Brain pericyte (primary cell): ENCODE data around the gene DDTL.
"Not testable (repeated sequence)": the region's sequence is repeated elsewhere in the genome, so short reads cannot be mapped to it uniquely, and the experiment has no call there.

Experiments used
- DNase-seq: peaks from one replicate; pipeline ENCODE4 v3.0.0-alpha.2; 2012; ENCODE audit warnings: low read depth, low spot score

DDTL gene

DNA sequence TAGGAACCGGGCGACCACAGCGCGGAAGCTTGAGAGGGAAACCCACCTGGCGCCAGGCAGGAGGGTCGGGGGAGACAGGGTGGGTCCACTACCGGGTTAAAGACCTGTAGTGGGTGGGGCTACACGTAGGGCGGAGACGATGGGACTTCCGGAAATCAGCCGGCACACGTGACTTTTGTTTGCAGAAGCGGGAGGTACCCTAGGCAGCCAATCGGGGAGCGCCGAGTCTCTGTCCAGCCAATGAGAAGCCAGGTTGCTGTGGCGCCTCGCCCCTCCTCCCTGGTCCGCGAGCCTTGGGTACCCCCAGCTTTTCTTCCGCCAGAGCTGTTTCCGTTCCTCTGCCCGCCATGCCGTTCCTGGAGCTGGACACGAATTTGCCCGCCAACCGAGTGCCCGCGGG, at the start of gene DDTL:
Gene DDTL (plus strand): TSS at position 321 of the 400 bp plus-strand sequence. CDS start 27 bp downstream, at position 348.
- not testable (repeated sequence) for DNase-seq

DNA sequence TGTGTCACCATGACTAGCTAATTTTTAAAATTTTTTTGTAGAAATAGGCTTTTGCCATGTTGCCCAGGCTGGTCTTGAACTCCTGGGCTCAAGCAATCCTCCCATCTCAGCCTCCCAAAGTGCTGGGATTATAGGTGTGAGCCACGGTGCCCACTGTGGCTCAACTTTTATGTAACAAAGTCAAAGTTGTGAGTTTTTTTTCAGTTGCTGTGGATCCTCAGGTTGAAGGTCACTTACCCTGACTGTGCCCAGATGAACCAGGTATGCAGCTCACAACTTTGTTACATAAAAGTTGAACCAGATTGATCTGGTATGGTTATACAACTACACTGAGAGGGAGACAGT, 46.4 kb upstream of the DDTL start:
- DNase-seq = not testable (repeated sequence)

DNA sequence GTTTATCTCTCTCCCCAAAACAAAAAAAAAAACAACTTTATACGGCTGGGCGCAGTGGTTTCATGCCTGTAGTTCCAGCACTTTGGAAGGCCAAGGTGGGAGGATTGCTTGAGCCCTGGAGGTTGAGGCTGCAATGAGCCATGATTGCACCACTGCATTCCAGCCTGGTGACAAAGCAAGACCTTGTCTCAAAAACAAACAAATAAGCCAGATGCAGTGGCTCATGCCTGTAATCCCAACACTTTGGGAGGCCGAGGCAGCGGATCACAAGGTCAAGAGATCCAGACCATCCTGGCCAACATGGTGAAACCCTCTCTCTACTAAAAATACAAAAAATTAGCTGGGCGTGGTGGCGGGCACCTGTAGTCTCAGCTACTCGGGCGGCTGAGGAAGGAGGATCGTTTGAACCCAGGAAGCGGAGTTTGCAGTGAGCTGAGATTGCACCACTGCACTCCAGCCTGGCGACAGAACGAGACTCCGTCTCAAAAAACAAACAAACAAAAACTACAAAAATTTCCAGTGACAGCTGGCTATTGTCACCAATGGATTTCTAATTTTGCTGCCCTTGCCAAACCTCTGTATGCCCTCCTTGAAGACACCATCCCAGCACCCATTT, 45.0 kb upstream of the DDTL start:
- DNase-seq = not testable (repeated sequence)

DNA sequence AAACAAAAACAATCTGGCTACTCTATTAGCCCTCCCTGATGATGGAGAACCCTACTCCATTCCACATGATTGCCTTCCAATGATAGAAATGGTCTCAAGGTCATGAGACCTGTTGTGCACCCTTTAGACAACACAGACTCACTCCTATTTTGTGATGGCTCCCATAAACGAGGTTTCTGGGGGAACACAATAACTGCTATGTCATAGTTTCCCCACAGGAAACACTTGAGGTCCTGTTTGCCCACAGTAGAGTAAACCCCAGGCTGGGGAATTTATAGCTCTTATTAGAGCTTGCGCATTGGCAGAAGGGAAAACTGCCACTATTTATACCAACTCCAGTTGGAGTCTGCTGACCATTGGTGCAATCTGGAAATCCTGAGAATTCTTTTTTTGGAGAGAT, 43.8 kb upstream of the DDTL start:
- DNase-seq = no peak

DNA sequence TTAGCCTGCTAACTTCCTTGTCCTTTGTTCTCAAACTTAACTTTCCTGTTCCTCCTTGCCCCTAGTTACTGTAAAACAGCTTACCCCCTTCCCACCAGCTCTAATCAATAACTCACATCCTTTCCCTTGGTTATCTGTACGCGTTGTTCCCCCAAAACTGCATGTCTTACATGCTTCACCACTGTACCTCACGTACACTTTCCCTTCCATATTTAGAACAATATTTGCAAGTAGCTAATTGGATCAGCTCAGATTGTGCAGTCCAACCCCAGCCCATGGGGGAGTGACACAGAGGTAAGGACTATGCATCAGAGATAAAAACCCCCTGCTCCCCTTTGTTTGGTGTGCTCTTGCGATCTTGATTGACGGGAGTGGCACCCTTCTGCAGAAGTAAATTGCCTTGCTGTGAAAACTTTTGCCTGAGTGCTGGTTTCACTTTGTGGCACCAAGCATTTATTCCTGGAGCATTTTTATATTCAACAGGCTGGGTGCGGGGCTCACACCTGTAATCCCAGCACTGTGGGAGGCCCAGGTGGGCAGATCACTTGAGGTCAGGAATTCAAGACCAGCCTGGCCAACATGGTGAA, 41.6 kb upstream of the DDTL start:
- no peak for DNase-seq

DNA sequence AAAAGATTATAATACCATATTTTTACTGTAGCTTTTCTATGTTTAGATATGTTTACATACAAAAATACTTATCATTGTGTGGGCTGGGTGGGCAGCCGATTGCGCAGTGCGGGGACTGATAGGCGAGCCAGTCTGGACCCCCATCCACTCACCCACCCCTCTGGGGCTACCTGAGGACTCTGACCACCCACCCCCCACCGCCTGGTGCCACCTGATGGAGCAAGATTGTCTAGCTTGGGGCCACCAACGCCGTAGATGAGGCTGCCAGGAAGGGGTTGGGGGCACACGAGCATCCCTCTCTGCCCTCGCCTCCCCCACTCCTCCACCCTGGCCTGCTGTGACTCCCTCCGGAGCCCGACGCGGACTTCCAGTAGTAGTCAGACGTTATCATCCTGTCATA, 40.1 kb upstream of the DDTL start:
- no peak for DNase-seq

DNA sequence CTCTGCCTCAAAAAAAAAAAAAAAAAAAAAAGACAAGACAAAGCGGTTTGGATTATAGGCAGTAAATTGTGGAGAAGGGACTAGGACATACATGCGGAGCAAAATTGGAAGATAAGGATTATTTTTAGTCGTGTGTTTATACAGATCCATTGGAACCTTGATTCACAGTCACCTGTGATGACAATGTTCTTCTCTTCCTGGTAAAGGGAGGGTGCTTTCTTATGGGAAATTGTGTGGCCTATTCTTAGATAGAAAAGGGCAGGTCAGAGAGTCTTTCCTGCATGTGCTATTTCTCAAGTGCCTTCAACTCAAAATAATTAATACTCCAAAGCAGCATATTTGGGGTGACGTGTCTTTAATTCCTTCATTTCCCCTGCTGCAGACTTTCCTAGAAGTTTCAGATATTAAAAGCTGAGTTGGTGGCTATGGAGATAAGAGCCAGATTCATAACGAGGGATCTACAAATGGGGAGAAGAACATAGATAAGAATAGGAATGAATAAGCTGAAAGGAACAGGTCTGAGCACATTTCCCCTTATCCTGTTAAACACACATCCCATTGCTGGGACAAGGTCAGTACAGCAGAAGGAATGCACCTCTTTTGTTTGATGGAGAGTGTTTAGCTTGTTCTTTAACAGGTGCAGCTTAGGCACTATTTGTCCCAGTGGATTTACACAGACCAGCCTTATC, 28.2 kb upstream of the DDTL start:
- DNase-seq = no peak

DNA sequence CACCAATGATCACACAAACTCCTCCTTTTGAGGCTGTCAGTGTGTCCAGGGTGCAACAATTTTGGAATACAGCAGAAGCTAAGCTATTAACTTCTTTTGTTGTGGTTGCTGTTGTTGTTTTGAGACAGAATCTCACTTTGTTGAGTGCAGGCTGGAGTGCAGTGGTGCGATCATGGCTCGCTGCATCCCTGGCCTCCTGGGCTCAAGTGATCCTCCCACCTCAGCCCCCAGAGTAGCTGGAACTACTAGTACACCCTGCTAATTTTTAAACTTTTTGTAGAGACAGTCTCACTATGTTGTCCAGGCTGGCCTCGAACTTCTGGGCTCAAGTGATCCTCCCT, 27.7 kb upstream of the DDTL start:
- no peak for DNase-seq

DNA sequence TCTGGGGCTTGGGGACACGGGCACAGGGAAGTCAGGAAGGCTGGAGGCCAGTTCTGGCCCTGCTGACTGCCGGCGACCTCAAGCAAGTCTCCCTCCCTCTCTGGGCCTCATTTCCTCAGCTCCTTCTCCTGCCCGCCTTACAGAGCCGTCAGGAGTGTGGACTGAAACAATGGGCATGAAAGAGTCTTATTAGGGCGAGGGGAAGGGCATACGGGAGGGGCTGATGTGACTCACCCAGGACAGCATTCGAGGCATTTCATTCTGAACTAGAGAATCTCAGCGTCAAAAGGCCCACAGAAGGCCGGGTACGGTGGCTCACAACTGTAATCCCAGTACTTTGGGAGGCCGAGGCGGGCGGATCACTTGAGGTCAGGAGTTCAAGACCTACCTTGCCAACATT, 26.5 kb upstream of the DDTL start:
- DNase-seq = not testable (repeated sequence)

DNA sequence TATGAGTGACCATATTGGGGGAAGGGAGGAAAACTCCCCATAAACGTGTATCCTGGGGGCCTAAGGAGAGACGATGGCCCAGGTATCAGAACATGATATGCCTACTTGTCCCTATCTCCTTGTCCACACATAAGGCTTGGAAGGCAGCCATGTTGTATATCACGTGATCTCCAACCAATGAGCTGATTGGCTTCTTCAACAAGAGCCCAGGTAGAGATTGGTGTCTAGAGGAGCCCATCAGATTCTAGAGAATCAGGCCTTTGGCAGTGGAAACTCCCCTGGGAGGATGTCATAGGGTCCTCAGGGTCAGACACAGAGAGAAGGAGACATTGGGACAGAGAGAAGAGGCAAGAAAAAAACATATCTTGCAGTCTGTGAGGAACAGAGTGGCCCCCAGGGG, 19.3 kb upstream of the DDTL start:
- not testable (repeated sequence) for DNase-seq

DNA sequence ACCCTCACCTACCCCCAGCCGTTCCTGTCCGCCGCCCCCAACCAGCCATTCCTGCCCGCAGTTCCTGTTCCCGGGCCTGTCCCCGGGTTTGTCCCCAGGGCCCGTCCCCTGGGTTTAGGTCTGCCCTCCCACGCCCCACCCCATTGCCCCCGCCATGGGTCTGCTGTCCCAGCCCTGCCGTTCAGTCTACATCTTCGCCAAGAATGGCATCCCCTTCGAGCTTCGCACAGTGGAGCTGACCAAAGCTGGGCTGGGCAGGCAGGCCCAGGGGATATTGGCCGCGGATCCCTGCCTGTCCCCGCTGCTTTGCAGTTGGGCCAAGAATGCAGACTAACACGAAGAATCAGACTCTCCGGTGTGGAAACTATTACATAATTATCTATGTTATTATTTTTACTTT, 16.9 kb upstream of the DDTL start:
- not testable (repeated sequence) for DNase-seq

DNA sequence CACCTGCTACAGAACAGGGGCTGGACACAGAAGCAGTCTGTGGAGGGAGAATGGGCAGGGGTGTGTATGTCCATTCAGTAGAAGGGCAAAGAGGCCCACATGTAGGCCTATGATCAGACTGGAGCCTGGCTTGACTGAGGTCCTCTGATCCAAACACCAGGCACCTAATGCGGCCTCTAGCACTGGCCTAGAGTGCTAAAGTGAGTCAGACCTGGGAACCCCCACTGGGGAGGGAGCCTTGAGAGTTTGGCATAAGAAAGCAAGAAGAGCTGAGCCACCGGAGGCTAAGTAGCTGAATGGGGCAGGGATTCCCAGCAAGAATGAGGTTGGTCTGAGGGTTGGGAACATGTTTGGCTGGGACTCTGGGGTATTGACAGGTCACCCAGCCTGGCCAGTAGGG, 15.3 kb upstream of the DDTL start:
- DNase-seq = not testable (repeated sequence)

DNA sequence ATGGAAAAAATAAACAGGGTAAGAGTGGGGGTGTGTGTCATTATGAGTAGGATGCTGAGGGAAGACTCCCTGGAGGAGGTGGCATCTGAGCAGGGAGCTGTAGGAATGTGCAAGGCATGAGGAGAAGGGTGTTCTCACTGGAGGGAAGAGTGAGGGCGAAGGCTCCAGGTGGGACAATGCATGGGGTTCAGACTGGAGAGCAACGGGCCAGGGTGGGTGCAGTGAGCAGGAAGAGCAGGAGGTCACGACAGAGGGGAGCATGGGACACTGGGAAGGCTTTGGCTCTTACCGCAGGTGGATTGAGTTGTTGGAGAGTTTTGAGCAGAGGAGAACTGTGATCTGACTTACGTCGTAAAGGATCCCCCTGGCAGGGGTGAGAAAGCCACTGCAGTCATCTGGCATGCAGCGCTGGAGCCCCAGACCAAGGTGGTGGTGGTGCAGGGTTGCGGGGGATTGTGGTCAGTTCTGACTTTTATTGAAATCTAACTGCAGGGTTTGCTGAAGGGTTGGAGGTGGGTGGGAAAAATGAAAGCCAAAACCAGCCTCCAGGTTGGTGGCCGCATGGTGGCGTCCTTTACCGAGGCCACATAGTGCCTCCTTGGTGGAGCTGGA, 13.8 kb upstream of the DDTL start:
- not testable (repeated sequence) for DNase-seq

DNA sequence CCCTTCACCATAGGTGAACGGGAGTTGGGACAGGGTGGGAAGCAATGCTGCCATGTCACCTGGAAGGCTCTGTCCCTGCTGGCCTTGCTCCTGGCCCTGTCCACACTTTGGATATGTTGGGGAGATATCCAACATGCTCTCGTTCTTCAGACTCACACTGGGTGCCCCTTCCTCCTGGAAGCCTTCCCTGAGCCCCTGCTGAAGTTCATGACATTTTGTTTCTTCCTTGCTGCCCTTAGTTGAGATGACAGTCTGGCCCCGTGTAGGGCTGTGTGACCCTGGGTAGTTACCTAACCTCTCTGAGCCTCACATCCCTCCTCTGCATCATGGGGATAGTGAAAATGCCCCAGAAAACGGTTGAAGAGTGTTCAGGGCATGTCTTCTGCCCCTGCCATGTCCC, 13.2 kb upstream of the DDTL start:
- DNase-seq = not testable (repeated sequence)

DNA sequence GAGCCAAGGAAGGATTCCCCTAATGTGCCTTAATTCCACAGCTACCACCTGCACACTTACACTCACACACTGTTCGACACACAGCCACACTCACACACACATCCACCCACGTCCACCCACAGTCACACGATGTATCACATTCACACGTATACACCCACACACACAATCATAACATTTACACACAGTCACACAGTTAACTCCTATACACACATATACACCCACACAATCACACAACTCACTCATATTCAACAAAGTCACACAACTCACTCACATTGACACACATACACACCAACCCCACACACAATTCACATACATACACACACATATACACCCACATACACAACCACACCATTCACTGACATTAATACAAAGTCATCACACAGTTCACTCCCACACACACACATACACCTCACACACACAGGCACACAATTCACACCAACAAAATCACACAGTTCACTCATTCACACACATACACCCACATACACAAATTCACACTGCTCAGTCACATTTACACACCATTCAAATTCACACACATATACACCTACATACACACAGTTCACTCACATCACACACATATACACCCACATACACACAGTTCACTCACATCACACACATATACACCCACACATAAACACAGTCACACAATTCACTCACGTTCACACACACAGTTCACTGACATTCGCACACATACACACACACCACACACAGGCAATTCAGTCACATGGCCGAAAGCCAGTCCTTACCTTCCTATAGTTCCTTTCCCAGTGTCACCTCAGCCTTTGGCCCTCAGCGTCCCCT, 12.3 kb upstream of the DDTL start:
- DNase-seq = not testable (repeated sequence)

DNA sequence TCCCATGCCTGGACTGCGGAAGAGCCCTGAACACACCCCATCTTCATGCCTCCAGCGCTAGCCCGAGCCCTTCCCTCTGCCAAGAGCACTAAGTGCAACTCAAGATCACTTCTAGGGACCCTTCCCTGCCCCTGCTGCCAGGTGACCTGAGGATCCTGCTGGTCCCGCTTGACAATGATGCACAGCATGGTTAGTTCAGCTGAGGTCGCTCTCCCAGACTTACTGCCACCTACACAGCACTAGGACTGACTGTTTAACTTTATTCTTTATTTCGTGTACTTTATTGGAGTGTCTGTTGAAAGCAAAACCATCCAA, 11.7 kb upstream of the DDTL start:
- DNase-seq = not testable (repeated sequence)

DNA sequence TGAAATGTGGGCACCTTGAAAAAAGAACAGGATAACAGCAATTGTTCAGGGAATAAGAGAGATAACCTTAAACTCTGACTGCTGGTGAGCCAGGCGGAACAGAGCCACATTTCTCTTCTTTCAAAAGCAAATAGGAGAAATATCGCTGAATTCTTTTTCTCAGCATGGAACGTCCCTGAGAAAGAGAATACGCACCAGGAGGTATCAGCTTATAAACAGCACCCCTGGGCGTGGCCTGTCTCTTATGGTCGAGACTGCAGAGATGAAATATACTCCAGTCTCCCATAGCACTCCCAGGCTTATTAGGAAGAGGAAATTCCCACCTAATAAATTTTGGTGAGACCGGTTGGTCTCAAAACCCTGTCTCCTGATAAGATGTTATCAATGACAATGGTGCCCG, 10.8 kb upstream of the DDTL start:
- DNase-seq = not testable (repeated sequence)

DNA sequence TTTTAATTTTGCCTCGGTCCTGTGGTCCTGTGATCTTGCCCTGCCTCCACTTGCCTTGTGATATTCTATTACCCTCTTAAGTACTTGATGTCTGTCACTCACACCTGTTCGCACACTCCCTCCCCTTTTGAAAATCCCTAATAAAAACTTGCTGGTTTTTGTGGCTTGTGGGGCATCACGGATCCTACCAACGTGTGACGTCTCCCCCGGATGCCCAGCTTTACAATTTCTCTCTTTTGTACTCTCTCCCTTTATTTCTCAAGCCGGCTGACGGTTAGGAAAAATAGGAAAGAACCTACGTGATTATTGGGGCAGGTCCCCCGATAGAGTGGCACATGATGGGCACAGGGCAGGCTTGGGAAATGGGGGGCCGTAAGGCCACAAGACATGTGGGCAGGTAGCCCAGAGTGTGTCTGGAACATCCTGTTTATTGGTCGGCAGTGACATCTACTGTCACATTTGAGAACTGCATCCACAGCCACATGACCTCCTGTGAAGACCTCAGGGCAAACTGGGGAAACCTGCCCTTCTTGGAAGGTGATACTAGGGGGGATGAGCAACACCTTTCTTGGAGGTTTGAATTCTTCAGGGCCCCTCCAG, 10.3 kb upstream of the DDTL start:
- DNase-seq = not testable (repeated sequence)

DNA sequence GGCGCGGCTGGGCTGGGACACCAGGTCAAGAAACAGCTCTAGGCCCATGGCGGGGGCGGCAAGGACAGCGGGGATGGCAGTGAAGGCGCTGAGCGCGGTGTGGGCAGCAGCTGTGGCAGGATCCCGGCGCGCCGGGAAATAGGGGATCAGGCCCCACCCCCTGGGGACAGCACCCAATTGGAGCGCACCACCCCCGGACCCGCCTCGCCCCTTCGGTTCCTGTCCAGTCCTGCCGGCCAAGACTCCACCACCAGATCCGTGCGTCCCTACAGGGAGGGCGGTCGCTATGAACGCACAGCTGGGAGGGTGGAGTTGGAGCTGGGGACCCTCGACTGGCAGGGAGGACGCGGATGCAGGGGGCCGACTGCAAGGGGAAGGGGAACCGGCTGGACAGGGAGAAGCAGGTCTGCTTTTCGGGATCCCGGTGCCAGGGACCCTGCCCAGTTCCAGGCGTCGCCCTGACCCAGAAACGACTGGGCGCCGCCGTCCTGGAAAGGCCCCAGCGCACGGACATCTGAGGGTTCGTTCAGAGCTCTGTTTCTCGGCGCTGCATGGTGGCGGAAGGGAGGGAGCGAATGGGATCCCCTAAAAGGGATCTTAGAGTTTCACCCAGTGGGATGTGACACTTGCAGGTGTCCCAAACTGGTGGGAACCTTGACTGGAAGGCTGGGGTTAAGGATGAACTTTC, 5.5 kb upstream of the DDTL start, which contains the start of gene GSTT2B:
Gene GSTT2B (minus strand): TSS at position 112 of the 688 bp plus-strand sequence. CDS start 64 bp downstream, at position 48.
- DNase-seq = not testable (repeated sequence)

DNA sequence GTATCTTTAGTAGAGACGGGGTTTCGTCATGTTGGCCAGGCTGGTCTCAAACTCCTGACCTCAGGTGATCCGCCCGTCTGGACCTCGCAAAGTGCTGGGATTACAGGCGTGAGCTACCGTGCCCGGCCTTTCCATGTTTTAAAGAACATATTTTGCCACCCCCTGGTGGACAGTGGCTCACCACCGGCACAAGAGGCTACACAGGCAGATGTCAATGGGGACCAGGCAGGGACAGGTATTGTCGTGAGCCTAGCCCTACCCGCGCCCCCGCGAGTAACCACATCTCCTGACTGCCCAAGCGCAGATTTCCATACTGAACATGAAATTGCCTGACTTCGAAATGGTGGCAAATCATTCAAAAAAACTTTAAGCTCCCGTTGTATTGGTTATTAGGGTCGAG, 594 bp upstream of the DDTL start:
- DNase-seq = not testable (repeated sequence)

DNA sequence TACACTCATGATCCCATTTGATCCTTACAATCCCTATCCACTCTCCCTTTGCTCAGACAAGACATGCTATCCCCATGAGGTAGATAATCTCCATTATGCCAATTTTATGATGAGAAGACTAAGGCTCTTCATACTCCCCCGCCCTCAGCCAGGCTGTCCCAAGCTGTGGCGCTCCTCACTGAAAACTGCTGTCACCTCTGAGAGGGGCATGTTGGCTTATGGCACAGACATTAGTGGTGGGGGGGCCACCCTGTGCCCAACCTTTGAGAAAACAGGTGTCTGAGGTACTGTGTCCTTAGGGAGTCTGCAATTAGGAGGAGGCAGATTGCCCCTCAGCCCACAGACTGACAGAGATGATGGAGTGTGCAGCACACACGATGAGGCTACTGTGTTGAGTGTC, 2.4 kb downstream of the DDTL start:
- no peak for DNase-seq
